CD4-positive, alpha-beta memory T cell (primary cell): Measurements from ENCODE around the gene OTOP3. TPM values are rescaled to one million over a fixed set of nuclear protein-coding genes. Genes with fewer than 3 reads are reported as not detected.

Source experiments
- CTCF ChIA-PET: fragments of 350-600 bp; sonication (Branson Sonifier 250); formaldehyde crosslinking; loops from one replicate; lab custom pipeline; 2021; ENCODE audit warnings: inconsistent platforms; ENCODE audit not compliant: partially characterized antibody; lab: Charles Lee
- POLR2A ChIA-PET: fragments of 350-600 bp; sonication (Branson Sonifier 250); formaldehyde crosslinking; loops from one replicate; lab custom pipeline; 2021; ENCODE audit not compliant: partially characterized antibody; lab: Charles Lee
- DNase-seq, 5 donors: peaks; one replicate each; pipeline versions ENCODE4 v3.0.0 to v3.0.0-alpha.2; 2020 to 2022; ENCODE audit warnings: mixed read lengths in 1 of 5
- H3K27ac ChIP-seq: one replicate; pipeline ENCODE4 v1.7.0; 2013; ENCODE audit warnings: low read depth, low read length
- H3K27me3 ChIP-seq: 2 replicates; pipeline ENCODE4 v1.7.0; 2013; ENCODE audit warnings: mild to moderate bottlenecking, low read length, moderate library complexity; ENCODE audit not compliant: insufficient read depth
- H3K36me3 ChIP-seq: 2 replicates; pipeline ENCODE4 v1.7.0; 2013; ENCODE audit warnings: mild to moderate bottlenecking, low read length, moderate library complexity; ENCODE audit not compliant: insufficient read depth
- H3K4me1 ChIP-seq: 2 replicates; pipeline ENCODE4 v1.7.0; 2013; ENCODE audit warnings: mild to moderate bottlenecking, low read length, moderate library complexity; ENCODE audit not compliant: insufficient read depth
- H3K4me3 ChIP-seq, 2 donors: one replicate each; pipeline ENCODE4 v1.7.0; 2013; ENCODE audit warnings: low read length in 2 of 2, mild to moderate bottlenecking in 1 of 2
- H3K9me3 ChIP-seq, 2 donors: one replicate each; pipeline ENCODE4 v1.7.0; 2013; ENCODE audit warnings: low read length in 2 of 2, control low read depth in 1 of 2; ENCODE audit not compliant: control insufficient read depth in 1 of 2
- H3K27ac Mint-ChIP-seq, 7 donors: one replicate each; pipeline ENCODE4 v1.8.0; 2020 to 2021; ENCODE audit warnings: mixed read lengths in 7 of 7, mild to moderate bottlenecking in 6 of 7, inconsistent platforms in 3 of 7, moderate library complexity in 3 of 7
- H3K27me3 Mint-ChIP-seq, 2 donors: one replicate each; pipeline ENCODE4 v1.8.0; 2020 to 2021; ENCODE audit warnings: mixed read lengths in 2 of 2
- H3K36me3 Mint-ChIP-seq, 2 donors: one replicate each; pipeline ENCODE4 v1.8.0; 2020 to 2021; ENCODE audit warnings: mixed read lengths in 2 of 2, inconsistent platforms in 1 of 2, mild to moderate bottlenecking in 1 of 2
- H3K4me1 Mint-ChIP-seq, 4 donors: one replicate each; pipeline ENCODE4 v1.8.0; 2020 to 2021; ENCODE audit warnings: mixed read lengths in 4 of 4, mild to moderate bottlenecking in 1 of 4
- H3K4me3 Mint-ChIP-seq, 8 donors: one replicate each; pipeline ENCODE4 v1.8.0; 2020 to 2021; ENCODE audit warnings: mixed read lengths in 8 of 8, mild to moderate bottlenecking in 7 of 8, moderate library complexity in 6 of 8, inconsistent platforms in 3 of 8
- H3K9me3 Mint-ChIP-seq, 8 donors: one replicate each; pipeline ENCODE4 v1.8.0; 2020 to 2021; ENCODE audit warnings: mixed read lengths in 8 of 8, mild to moderate bottlenecking in 5 of 8, inconsistent platforms in 3 of 8, moderate library complexity in 1 of 8
- intact Hi-C: fragments of 100-400 bp; cut with micrococcal nuclease; formaldehyde crosslinking; loops from one replicate; pipeline ENCODE4 v1.15.1; 2023
- polyA plus RNA-seq, 2 donors: library from polyadenylated mRNA; unstranded; fragments of 300-500 nt; fragmentation: Illumina TruSeq; gene quantifications; one replicate each; pipeline ENCODE4 v1.2.3, GENCODE V29; 2021
- total RNA-seq, 2 experiments: library from RNA; stranded (reverse); gene quantifications; one replicate each; pipeline ENCODE4 v1.2.3, GENCODE V29; 2021

OTOP3 gene
- total and polyA plus RNA-seq, 4 experiments from 2014 or later = not detected

DNA sequence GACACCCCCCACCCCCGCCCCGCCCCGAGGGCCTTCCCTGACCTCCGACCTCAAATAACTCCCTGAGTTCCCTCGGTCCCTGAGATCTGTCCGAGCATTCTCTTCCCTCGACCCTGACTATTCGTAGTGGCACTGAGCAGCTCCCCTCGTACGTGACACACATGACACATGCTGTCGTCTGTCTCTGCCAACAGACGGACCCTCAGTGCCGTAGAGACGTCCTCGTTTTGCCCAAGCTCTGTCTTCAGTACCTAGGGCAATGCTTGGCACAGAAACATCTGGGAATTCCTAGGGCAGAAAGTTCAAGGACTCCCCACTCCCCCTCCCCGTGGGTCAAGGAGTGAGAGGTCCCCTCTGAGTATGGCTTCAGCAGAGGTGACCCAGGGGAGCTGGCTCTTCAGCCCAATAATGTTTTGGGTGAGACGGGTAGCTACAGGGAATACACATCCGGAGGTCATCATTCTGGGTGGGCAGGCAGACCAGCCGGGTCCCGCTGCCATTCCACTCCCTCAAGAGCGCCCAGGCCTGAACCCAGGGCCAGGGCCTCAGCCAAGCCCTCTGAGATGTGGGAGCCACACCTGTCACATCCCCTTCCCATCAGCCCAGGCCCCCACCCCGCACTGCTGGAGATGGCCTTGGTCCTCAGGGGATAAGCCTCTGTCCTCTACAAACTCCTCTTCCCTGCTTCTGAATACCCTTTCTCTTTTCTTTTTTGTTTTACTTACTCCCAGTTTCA is 41.6 kb upstream of the OTOP3 start:
- H3K27me3 ChIP-seq = peaks cover 9% of the 10 kb centered on the region
- peaks cover 28 to 35% of the 10 kb centered on the region in 2 donors for H3K27me3 Mint-ChIP-seq
- ChIA-PET CTCF (no interaction called here), POLR2A (no interaction called here)
- H3K4me3 Mint-ChIP-seq = peak overlapping the region; percentile 58 to 84 (median 75)
- H3K9me3 Mint-ChIP-seq = peaks cover 0 to 2% (median 0%) of the 10 kb centered on the region in 8 donors
- no peaks in the 10 kb centered on the region for H3K4me1 ChIP-seq
- DNase-seq = no peak
- peak overlapping the region in 1 of 7 donors; percentile 42 for H3K27ac Mint-ChIP-seq
- no peaks in the 10 kb centered on the region for H3K9me3 ChIP-seq
- no peaks in the 10 kb centered on the region for H3K36me3 ChIP-seq
- H3K4me1 Mint-ChIP-seq = peaks cover 2 to 5% (median 3%) of the 10 kb centered on the region in 4 donors
- H3K4me3 ChIP-seq = no peak overlapping the region
- no peak overlapping the region for H3K27ac ChIP-seq
- no peaks in the 10 kb centered on the region for H3K36me3 Mint-ChIP-seq
- intact Hi-C loops = no loop called here

GRCh38 chr17:74898376-74898946 is 37.2 kb upstream of the OTOP3 start:
- peaks cover 2 to 5% (median 3%) of the 10 kb centered on the region in 4 donors for H3K4me1 Mint-ChIP-seq
- H3K4me3 ChIP-seq = no peak overlapping the region
- H3K36me3 Mint-ChIP-seq = no peaks in the 10 kb centered on the region
- H3K9me3 Mint-ChIP-seq = no peaks in the 10 kb centered on the region
- no peak for DNase-seq
- H3K27me3 ChIP-seq = peaks cover 9% of the 10 kb centered on the region
- H3K4me3 Mint-ChIP-seq = no peak overlapping the region
- intact Hi-C loops = no loop called here
- no peaks in the 10 kb centered on the region for H3K9me3 ChIP-seq
- H3K36me3 ChIP-seq = no peaks in the 10 kb centered on the region
- no peak overlapping the region for H3K27ac ChIP-seq
- CTCF ChIA-PET = no interaction called here
- no peaks in the 10 kb centered on the region for H3K4me1 ChIP-seq
- POLR2A ChIA-PET = no interaction called here
- H3K27me3 Mint-ChIP-seq = peaks cover 26 to 40% of the 10 kb centered on the region in 2 donors
- no peak overlapping the region for H3K27ac Mint-ChIP-seq

DNA sequence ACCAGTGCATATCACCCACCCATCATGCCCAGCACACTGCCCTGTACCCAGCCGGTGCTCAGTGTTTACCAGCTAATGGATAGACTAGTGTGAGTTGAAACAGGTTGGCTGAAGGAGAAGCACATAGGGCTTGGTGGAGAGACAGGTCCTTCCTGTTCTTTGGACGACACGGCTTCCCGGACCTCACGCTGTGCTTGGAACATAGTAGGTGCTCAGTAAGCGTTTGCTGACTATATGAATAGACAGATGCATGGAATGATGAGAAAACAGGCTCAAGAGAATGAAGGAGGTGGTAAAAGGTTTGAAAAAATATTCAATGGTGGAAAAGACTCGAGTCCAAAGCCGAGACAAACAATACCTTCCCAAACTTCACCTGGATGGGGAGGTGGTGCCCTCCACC is 35.5 kb upstream of the OTOP3 start:
- Histone ChIP-seq H3K27ac (no peak overlapping the region), H3K36me3 (no peaks in the 10 kb centered on the region), H3K4me3 (no peak overlapping the region), H3K4me1 (no peaks in the 10 kb centered on the region), H3K27me3 (no peaks in the 10 kb centered on the region), H3K9me3 (no peaks in the 10 kb centered on the region)
- Mint-ChIP-seq H3K4me3 (no peak overlapping the region), H3K27me3 (peaks cover 14 to 28% of the 10 kb centered on the region in 2 donors), H3K36me3 (no peaks in the 10 kb centered on the region), H3K9me3 (no peaks in the 10 kb centered on the region), H3K27ac (peak overlapping the region in 1 of 7 donors; percentile 4), H3K4me1 (no peaks in the 10 kb centered on the region)
- DNase-seq = no peak
- CTCF ChIA-PET = no interaction called here
- intact Hi-C loops = no loop called here
- POLR2A ChIA-PET = no interaction called here

GRCh38 chr17:74901353-74902135 is 34.2 kb upstream of the OTOP3 start:
- H3K27ac ChIP-seq = no peak overlapping the region
- peaks cover 15 to 19% of the 10 kb centered on the region in 2 donors for H3K27me3 Mint-ChIP-seq
- no peak for DNase-seq
- H3K36me3 Mint-ChIP-seq = no peaks in the 10 kb centered on the region
- no peak overlapping the region for H3K4me3 Mint-ChIP-seq
- no peaks in the 10 kb centered on the region for H3K36me3 ChIP-seq
- ChIA-PET CTCF (no interaction called here), POLR2A (no interaction called here)
- no peak overlapping the region for H3K4me3 ChIP-seq
- H3K4me1 Mint-ChIP-seq = peaks cover 0 to 3% (median under 1%) of the 10 kb centered on the region in 4 donors
- peak overlapping the region in 1 of 7 donors; percentile 13 for H3K27ac Mint-ChIP-seq
- H3K4me1 ChIP-seq = no peaks in the 10 kb centered on the region
- no peaks in the 10 kb centered on the region for H3K9me3 Mint-ChIP-seq
- H3K27me3 ChIP-seq = no peaks in the 10 kb centered on the region
- intact Hi-C loops = no loop called here
- no peaks in the 10 kb centered on the region for H3K9me3 ChIP-seq

GRCh38 chr17:74903034-74903433 is 32.7 kb upstream of the OTOP3 start:
- Mint-ChIP-seq H3K9me3 (no peaks in the 10 kb centered on the region), H3K4me3 (no peak overlapping the region), H3K4me1 (peaks cover 0 to 3% (median under 1%) of the 10 kb centered on the region in 4 donors), H3K27me3 (peaks cover 12 to 16% of the 10 kb centered on the region in 2 donors), H3K36me3 (no peaks in the 10 kb centered on the region), H3K27ac (no peak overlapping the region)
- Histone ChIP-seq H3K27me3 (no peaks in the 10 kb centered on the region), H3K4me3 (no peak overlapping the region), H3K27ac (no peak overlapping the region), H3K4me1 (no peaks in the 10 kb centered on the region), H3K36me3 (no peaks in the 10 kb centered on the region), H3K9me3 (no peaks in the 10 kb centered on the region)
- CTCF ChIA-PET = no interaction called here
- intact Hi-C loops = no loop called here
- DNase-seq = no peak
- POLR2A ChIA-PET = no interaction called here

DNA sequence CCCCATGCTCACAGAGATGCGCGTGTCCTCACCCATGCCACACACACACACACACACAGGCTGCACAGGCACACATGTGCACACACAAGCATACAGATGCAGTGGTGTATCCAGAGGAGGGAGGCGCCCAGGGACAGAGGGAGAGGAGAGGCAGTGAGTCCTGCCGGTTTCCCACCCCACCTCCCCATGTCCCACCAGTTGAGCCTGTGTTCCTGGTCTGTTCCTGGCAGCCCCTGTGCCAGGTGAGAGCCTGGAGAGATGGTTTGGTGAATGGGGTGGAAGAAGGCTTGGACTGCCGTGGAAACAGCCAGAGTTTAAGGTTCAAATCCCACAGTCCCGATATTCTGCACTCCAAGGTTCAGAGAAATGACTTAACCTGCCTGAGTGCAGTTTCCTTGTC is 32.0 kb upstream of the OTOP3 start:
- H3K36me3 ChIP-seq = no peaks in the 10 kb centered on the region
- Mint-ChIP-seq H3K4me3 (no peak overlapping the region), H3K36me3 (no peaks in the 10 kb centered on the region), H3K9me3 (no peaks in the 10 kb centered on the region), H3K4me1 (peaks cover 0 to 3% (median 2%) of the 10 kb centered on the region in 4 donors), H3K27ac (no peak overlapping the region), H3K27me3 (peaks cover 12 to 16% of the 10 kb centered on the region in 2 donors)
- no peak for DNase-seq
- H3K4me3 ChIP-seq = no peak overlapping the region
- H3K27me3 ChIP-seq = no peaks in the 10 kb centered on the region
- CTCF ChIA-PET = no interaction called here
- H3K27ac ChIP-seq = no peak overlapping the region
- intact Hi-C loops = no loop called here
- POLR2A ChIA-PET = no interaction called here
- no peaks in the 10 kb centered on the region for H3K4me1 ChIP-seq
- H3K9me3 ChIP-seq = no peaks in the 10 kb centered on the region

DNA sequence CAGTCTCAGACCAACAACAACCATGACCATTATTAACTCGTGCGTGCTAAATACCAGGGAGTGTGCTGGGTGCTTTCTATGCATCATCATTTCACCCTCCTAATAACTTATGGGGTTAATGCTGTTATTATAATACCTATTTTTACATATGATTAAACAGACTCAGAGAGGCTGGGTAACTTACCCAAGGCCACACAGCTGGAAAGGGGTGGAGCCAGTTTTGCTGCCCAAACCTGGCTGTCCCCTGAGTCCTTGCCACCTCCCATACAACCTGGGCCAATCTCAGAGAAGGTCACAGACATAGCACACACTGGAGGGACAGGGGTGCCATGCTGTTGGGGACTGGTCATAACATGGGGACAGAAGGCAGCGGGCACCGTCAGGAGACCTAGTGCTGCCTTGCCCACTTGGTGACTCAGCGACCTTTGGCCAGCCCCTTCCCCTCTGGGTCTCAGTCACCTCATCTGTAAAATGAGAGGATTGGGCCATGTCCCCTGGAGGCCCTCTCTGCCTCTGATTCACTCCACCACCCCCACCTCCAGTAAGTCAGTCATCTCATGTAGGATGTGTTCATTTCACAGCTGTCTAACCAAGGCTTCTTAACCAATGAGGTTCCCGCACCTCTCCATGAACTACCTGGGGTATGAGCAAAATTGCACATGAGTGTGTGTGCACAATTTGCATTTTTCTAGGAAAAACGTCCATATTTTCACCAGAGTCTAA is 30.9 kb upstream of the OTOP3 start:
- ChIA-PET POLR2A (no interaction called here), CTCF (no interaction called here)
- no peak overlapping the region for H3K27ac ChIP-seq
- no peaks in the 10 kb centered on the region for H3K27me3 ChIP-seq
- no peak for DNase-seq
- no peaks in the 10 kb centered on the region for H3K9me3 ChIP-seq
- H3K4me1 ChIP-seq = no peaks in the 10 kb centered on the region
- no peak overlapping the region for H3K4me3 ChIP-seq
- no peaks in the 10 kb centered on the region for H3K36me3 ChIP-seq
- Mint-ChIP-seq H3K27ac (no peak overlapping the region), H3K4me3 (no peak overlapping the region), H3K36me3 (no peaks in the 10 kb centered on the region), H3K9me3 (no peaks in the 10 kb centered on the region), H3K4me1 (peaks cover 0 to 3% (median 2%) of the 10 kb centered on the region in 4 donors), H3K27me3 (peaks cover 10% of the 10 kb centered on the region in 2 donors)
- intact Hi-C loops = no loop called here
